NCI-H146 (cell line): ENCODE data around the gene BEGAIN.
A peak's percentile ranks its signal among the peaks of the same experiment; 100 is the strongest.
"Not testable (repeated sequence)": the region's sequence is repeated elsewhere in the genome, so short reads cannot be mapped to it uniquely, and the experiment has no call there.

Experiments
- DNase-seq: peaks from one replicate; lab custom pipeline; 2025; lab: John Stamatoyannopoulos, UW

BEGAIN gene

DNA sequence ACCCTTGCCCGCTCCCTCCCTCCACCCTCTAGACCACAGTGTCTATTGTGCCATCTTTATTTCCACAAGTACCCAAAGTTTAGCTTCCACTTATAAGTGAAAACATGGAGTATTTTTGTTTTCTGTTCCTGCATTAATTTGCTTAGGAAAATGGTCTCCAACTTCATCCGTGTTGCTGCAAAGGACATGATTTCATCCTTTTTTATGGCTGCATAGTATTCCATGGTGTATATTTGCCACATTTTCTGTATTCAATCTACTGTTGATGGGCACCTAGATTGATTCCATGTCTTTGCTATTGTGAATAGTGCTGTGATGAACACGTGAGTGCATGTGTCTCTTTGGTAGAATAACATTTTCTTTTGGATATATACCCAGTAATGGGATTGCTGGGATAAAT is 81.2 kb downstream of the BEGAIN start:
- not testable (repeated sequence) for DNase-seq

- peak; percentile 23 for DNase-seq
These were observed 82.7 kb downstream of the BEGAIN start for GRCh38 chr14:100504372-100505078.

DNA sequence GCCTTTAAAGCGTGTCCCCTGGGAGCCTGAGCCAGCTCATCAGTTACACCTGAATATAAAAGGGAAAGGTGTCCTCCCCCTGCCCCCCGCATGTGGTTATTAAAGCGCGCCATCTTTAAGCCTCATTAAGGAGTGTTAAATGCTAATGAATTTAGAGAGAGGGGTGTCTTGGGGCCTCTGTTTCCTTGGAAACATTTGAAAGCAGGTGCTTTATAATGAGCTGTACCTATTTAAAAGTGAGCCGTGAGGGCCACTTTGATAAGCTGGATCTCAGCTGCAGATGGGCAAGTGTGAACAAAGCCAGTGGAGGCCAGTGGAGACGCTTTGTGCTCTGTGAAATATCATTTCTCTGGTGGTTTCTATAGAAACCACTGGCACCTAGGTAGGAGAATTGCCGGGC is 84.0 kb downstream of the BEGAIN start:
- peak; percentile 93 for DNase-seq

DNA sequence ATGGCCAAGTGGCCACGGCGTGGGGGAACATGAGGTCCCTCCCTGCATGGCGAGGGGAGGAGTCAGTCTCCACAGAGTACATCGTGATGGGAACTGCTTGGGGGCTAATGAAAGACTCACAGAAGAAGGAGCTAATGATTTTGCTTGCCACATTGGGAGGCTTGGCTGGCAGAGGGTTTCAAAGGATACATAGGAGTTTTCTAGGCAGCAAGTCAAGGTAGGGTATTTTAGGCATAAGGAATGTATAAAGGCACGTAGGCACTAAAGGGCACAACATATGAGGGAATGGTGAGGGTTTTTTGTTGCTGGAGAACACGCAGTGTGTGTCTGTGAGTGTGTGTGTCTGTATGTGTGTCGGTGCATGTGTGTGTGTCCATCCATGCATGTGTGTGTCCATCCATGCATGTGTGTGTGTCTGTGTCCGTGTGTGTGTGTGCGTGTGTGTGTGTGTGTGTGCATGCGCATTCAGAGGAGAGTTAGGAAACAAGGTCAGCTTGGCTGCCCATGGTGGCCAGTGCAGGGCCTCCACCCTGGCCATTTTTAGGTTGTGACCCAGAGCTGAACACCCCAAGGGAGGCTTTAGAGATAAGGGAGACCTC is 84.5 kb downstream of the BEGAIN start:
- DNase-seq = no peak

DNA sequence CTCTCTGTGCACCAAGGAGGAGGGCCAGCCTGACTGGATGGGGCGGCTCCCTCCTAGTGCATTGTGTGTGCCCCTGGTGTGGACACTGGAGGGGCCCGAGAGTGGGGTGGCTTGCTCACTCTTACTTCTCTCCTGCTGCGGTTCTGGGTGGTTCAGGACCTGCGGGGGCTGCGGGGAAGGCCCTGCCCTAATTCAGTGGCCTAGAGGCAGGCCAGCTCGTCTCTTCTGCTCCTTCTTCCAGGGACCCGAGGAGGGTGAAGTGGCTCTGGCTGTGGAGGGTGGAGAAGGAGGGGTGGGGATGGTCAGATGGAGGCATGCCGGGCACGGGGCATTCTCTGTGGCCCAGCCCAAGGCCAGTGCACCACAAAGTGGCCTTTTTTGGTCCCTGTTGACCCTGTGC is 87.1 kb downstream of the BEGAIN start:
- no peak for DNase-seq

DNA sequence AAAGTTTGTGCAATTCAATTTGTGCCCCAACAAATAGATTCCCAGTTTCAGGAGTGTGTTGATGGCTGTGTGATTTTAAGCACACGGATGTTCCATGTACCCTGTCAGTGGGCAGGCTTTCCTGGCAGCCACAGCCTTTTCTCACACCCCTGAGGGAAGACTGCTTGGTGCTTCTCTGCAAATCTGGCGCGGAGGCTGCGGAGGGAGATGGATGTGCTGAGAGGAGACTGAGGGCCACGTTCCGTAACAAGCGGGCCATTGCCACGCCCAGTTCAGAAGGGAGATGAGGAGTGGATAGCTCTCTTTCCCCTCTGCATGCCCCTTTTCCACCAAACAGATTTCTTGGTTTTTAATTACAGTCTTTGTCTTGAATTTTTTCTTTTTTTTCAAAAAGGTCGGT is 89.1 kb downstream of the BEGAIN start:
- peak; percentile 30 for DNase-seq

- no peak for DNase-seq
These were observed 91.3 kb downstream of the BEGAIN start for GRCh38 chr14:100495917-100496316.

DNA sequence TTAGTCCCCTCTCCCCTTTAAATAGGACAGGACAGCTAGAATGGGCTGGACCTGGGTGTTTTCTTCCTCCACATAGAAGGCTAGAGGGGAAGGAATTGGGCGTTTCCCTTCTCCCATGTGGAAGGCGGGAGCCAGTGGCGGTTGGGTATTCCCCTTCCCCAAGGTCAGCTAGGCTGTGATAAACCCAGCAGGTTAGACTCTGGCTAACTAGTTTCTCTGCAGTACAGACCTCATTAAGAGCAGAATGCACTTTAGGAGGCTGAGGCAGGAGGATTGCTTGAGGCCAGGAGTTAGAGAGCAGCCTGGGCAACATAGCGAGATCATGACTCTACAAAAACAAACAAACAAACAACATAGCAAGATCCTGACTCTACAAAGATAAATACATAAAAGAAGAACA is 92.6 kb downstream of the BEGAIN start:
- DNase-seq = no peak

- DNase-seq = peak; percentile 44
These were observed 97.0 kb downstream of the BEGAIN start for GRCh38 chr14:100490252-100490651.

DNA sequence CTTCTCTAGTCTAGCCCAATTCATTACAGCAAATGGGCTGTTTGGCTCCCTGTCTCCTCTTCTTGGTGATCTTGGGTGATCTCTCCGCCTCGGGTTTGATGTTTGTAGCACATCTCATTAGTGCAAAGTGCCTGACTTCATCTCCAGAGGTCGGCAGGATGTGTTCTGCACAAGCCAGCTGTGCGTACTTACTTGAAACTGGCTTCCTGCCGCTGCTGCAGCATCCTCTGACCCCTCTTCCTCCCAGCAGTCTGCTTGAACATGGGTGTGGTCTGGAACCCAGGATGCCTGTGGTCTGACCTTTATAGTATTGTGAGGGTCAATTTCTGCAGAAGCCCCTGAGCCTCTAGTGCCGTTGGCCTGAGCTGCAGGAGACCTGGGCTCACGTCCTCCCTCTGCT is 99.2 kb downstream of the BEGAIN start:
- DNase-seq = peak; percentile 50

GRCh38 chr14:100487304-100487703 is 99.9 kb downstream of the BEGAIN start:
- DNase-seq = no peak
